Measurements from ENCODE around the gene DAZAP1.

The DAZAP1 gene

DNA sequence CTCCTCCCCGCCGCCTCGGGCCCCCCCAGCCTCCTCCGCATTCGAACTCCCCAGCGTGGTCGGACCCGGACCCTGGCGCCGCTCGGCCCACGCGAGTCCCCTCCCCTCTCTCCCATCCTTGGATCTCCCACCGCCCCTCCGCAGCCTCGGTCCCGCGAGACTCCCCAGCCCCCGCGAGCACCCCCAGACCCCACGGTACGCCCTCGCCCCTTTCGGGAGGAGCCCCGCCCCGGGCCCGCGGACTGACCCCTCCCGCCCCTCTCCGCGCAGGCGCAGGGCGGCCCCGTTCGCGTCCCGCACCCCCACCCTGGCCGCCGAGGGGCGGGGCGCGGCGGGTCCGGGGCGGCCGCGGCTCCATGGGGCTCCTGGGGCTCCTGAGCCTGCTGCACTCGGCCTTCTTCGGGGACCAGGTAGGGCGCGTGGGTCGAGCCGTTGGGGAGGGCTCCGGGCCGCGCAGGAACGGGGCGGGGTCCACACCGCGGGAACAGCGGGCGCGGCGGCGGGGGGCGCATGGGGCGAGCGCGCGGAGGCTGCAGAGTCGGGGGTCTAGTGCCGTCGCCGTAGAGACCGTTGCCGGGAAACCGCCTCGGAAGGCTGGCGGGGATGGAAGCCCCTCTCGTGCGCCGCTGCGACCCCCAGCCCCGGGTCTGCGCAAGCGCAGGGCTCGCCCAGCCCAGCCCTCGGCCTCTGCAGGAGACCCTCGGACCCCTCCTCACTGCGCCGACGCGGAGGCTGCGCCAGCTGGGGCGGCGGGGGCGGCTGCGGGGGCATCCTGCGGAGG is 38.7 kb downstream of the DAZAP1 start:
- DNase-seq: no peak

DNA sequence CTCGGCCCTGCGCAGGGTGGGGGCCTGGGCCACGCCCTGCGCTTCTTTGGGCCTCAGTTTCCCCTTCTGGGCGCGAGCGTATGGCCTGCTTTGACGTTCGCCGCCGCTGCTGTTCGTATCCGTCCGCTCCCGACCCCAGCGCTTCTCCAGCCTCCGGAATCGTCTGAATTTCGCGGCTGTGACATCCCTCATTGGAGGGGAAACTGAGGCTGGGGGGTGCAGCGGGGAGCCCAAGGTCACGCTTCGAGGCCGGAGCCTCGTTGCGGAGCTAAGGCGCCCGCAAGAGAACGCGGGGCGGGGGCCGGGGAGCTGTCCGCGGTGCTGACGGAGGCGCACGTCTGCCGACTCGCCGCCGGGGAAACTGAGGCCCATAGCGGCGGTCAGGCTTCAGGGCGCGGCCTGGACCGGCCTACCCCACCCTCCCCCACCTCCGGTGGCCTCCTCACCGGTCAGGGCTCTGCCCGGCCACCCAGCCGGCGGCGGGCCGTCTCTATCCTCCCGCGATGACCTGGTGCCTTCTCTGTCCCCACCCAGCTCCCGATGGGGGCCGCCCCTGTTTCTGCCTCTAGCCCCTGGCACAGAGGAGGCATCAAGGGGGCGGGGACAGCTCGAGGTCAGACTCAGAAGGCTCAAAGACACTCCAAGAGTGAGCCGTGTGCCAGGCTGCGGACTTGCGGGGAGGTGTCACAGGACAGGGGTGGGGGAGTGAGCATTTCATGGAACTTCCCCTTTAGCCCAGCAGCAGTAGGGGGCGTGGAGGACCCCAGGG is 39.5 kb downstream of the DAZAP1 start:
- no peak for DNase-seq

DNA sequence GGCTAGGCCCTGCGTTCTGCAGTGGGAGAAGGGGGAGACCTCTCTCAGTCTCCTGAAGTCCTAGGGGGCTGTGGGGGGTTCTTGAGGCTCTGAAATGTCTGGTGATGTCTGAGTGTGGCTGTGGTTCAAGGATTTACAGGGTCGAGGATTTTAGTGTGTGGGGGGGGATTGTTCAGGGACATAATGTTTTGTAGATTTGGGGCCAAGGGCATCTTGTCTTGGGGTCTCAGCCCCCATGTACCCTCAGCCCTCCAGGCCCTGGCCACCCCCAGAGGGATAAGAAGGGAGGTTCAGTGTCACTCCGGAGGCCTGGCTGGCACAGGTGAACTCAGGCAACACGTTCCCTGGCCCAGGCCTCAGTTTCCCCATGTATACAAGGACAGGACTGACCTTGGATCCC is 40.1 kb downstream of the DAZAP1 start:
- DNase-seq: no peak

DNA sequence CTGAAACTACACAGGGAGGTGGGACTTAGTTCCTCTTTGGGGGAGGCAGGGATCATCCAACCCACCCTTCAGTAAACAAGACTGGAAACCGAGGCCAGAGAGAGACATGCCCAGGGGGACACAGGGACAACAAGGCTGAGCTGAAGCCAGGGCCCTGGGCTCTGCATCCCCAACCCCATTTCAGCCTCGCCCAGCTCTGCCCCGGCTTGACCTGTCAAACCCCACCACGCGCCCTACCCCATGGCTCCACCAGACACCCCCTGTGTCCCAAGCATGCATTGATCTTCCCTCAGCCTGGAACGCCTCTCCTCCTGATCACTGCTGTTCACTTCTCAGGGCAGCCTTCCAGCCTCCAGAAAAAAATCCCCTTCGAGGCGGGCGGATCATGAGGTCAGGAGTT is 40.6 kb downstream of the DAZAP1 start:
- no peak for DNase-seq

DNA sequence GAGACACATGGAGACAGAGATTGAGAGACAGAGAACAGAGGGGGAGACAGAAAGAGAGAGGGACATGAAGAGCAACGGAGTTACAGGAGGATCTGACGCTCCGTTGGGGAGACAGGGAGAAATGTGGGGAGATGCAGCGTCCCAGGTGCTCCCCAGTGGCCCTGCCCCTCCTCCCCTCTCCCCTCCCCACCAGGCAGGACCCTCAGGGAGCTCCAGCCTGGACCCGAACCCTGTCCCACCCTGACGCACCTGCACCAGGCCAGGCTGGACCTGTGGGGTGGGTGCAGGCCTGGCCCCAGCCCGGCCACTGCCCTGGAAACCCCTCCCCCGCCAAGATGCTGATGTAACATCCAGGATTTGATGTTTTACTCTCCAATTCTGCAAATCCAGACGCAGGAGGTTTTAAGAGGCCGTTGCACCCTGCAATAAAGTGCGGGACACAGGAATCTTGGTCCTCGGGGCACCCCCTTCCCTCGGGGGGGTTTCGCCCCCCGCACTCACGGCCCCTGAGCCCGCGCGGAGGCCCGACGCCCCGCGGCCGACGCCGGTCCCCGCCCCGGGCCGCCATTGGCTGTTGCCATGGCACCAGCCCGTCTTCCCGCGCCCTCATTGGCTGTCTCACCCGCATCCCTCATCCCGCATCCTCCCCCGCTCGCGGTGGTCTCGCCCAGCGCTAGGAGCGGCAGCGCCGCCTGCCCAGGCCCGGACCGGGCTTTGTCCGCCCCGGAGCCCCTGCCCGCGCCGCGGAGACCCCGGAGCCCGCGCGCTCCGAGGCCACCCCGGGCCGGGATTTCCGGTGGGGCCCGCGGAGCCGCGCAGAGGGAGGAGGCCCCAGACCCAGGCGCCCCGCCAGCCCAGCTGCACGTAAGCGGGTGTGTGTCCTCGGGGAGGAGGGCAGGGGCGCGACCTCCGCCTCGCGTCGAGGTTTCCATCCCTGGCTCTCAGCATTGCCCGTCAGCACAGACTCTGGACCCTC is 42.4 kb downstream of the DAZAP1 start, which contains the start of gene APC2:
APC2 (plus strand) TSS at position 655 of the 976 bp plus-strand sequence. CDS start 2,881 bp downstream, outside the sequence.
- no peak for DNase-seq

DNA sequence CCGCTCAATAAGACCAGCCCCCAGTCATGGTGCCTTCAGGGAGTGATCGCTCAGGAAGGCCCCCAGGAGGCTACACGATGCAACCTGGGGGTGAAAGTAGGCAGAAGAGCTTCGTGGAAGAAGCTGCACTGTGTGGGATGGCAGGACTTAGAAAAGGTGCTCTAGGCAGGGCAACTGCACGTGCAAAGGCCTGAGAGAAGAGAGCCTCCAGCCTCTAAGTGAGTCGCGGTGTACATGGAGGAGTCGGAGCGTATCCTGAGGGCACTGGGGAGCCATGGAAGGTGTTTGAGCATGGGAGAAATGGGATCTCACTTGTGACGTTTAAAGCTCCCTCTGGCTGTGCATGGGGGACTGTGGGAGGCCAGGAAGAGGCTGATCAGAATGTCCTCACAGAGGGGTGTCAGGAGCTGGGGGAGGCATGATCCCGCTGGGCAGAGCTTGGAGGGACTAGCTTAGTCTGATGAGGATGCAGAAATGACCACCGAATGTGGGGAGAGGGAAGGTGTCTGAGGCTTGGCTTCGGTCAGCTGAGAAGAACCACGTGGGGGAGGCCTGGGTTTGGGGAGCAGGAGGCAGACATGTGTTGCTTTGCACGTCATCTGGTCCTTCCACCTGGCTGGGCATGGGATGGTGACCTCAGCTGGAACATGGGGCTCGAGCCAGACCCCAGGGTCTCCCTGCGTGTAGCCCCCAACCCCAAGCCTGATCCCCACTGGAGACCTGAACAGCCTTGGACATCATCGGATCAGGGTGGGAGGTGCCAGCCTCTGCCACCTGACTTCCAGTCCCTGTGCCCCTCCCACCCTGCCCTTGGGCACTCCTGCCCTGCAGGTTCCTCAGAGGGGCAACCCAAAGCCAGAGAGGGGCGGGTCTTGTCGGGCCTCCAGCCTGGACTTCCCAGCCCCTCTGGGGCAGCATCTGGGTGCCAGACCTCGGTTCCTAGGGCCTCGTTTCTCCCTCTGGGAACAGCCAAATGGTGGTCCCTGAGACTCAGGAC is 43.6 kb downstream of the DAZAP1 start:
- DNase-seq: no peak

DNA sequence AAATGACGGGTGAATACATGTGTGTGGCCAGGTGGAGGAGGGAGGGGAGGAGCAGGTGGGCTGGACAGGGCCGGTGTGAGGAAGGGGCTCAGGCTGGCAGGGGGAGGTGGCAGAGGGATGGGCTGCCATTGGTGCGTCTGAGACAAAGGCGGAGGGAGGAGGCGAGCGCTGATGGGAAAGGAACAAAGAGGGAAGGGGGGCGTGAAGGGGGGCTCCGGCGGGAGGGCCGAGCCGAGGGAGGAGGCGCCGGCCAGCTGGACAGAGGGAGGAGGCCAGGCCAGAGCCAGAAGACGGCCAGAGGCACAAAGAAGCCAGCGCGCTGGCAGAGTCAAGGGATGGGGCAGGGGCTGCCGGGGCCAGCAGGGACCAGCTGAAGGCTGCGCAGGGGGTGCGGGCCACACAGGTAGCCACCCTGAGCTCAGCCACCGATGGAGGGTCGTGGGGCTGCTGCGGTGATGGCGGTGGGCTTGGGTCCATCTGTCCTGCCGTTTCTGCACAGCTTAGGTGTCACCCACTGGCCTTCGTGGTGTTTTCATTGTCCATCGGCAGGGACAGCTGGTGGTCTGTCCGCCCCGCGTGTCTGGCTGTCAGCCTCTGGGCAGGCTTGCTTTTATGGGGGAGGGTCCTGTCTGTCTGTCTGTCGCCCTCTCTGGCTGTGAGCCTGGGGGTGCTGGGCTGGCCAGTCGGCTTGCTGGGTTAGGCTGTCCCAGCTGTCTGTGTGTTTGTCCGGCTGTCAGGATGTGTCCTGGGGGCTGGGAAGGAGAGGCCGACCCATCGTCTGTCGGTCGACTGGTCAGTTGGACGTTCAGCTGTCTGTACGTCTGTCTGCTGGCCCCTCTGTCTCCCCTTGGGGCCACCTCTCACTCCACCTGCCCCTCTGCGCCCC is 44.8 kb downstream of the DAZAP1 start:
- no peak for DNase-seq

DNA sequence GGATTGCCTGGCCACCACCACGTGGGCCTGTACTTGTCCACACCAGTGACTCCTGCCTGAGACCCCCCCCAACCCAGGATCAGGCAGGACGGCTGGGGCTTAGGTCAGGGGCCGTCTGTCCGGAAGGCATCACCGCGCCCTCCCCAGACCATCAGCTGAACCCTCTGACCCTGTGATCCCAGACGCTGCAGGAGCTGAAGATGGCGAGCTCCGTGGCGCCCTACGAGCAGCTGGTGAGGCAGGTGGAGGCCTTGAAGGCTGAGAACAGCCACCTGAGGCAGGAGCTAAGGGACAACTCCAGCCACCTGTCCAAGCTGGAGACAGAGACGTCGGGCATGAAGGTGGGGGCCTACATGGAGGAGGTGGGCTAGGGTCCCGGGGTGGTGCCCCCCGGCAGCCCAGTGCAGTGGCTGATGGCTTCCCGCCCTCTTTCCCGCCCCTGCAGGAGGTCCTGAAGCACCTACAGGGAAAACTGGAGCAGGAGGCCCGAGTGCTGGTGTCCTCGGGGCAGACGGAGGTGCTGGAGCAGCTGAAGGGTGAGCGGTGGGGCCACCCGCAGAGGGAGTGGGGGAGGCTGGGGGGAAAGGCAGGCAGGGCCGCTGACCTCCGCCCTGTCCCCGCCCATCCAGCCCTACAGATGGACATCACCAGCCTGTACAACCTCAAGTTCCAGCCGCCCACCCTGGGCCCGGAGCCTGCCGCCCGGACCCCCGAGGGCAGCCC is 45.6 kb downstream of the DAZAP1 start:
- no peak for DNase-seq

DNA sequence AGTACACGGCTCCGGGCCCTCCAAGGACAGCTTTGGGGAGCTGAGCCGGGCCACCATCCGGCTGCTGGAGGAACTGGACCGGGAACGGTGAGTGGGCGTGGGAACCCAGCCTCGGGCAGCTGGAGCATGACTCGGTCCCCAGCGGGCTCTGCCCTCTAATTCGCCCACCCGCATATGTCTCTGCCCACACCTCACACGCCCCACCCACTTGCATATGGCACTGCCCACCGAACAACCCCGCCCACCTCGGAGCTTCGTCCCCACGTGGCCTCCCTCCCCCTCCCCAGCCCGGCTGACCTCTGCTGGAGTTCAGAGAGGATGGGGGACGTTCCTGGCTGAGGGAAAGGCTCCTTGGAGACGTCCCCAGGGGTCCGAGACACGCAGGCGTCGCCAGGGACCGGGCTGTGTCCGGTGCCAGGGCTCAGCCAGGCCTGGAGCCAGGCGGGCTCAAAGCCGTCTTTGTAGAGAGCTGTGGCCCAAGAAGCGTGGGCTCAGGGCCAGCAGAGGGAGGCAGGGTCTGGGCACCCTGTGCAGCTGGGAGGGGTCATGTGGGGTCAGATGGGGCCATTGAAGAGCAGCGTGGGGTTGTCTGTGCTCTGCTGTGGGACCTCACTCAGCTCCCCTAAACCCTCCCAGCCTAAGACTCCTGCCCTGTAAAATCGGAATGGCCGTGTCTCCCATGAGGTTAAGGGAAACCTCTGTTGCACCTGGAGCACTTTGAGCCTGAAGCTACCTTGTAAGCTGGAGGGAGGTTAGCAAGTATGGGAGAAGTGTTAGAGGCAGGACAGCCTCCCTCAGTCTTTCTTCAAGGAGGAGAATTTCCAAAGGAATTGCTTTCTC is 46.4 kb downstream of the DAZAP1 start:
- no peak for DNase-seq

DNA sequence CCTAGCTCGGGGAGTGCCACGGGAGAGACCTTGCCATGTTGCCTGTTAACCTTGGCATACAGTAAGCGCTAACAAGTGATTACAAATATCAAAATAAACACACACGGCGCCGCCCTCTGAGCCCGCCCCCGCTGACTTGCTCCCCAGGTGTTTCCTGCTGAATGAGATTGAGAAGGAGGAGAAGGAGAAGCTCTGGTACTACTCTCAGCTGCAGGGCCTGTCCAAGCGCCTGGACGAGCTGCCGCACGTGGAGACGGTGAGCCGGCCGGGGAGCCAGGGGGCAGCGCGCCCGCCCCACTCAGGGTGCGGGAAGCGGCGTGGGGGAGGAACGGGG is 47.6 kb downstream of the DAZAP1 start:
- DNase-seq: no peak

DNA sequence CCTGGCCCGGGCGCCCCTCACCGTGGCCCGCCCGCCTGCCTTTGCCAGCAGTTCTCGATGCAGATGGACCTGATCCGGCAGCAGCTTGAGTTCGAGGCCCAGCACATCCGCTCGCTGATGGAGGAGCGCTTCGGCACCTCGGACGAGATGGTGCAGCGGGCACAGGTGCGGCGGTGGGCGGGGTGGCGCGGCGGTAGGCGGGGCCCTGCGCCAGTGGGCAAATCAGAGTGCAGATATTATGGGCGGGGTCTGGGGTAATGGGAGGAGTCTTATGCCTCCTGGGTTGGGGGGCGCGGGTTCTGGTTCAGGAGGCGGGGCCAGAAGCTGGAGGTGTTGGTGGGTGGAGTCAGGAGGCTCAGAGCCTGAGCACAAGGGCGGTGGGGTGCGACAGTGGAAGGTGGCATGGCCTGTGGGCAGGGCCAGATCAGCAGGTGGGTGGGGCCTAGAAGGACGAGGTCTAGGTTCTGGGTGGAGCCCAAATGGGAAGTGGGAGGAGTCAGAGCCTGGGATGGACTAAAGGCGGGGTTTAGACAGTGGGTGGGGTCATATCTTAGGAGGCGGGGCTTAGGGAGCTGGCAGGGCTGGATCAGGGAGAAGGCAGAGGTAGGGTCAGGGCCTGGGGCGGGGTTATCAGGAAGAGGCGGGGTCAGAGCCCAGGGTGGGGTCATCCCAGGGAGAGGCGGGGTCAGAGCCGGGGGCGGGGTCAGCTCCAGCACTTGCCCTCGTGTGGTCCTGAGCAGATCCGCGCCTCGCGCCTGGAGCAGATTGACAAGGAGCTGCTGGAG is 48.1 kb downstream of the DAZAP1 start:
- no peak for DNase-seq

DNA sequence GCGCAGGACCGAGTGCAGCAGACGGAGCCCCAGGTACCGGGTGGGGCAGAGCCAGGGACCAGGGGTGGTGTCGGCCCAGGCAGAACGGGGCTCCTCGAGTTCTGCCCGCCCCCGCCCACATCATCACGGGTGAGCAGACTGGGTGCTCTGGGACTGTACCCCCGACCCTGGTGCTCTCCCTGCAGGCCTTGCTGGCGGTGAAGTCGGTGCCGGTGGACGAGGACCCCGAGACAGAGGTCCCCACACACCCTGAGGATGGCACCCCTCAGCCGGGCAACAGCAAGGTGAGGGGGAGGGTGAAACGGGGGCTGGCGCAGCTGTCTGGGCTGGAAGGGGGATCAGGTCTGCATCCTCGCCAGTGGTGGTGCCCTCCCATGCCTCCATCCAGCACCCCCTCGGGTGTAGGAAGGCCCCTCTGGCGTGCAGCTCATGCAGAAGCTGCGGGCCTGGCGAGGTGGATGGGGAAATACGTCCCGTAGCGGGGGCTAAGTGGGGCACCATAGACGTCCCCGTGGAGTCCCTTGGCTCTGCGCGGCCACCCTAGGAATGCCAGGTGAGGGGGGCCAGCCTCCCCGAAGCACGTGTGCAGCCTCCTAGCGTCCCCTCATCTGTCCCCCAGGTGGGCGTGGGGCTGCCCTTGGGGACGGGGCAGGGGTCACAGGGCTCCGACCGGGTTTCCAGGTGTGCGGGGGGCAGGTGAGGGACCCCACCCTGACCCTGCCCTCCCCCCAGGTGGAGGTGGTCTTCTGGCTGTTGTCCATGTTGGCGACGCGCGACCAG is 48.9 kb downstream of the DAZAP1 start:
- DNase-seq: no peak

DNA sequence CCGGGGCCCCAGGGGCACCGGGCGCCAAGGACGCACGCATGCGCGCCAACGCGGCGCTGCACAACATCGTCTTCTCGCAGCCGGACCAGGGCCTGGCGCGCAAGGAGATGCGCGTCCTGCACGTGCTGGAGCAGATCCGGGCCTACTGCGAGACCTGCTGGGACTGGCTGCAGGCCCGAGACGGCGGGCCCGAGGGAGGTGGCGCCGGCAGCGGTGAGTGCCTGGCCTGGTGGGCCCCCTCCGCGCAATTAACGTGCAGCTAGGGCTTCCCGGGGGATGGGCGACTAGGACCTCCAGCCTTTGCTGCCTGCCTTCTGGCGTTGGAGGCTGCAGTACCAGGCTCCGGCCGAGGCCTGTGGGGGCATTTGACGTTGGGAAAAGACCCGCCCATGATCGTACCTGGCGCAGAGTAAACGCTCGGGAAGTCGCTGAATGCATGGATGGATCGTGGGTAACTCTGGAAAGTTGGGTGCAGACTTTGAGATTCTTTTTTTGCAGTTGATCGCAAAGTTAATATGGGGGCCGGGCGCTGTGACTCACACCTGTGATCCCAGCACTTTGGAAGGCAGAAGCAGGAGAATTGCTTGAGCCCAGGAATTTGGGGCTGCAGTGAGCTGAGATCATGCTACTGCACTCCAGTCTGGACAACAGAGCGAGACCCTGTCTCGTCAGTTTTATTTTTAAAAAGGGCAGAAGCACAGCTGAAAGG is 49.8 kb downstream of the DAZAP1 start:
- DNase-seq: no peak

DNA sequence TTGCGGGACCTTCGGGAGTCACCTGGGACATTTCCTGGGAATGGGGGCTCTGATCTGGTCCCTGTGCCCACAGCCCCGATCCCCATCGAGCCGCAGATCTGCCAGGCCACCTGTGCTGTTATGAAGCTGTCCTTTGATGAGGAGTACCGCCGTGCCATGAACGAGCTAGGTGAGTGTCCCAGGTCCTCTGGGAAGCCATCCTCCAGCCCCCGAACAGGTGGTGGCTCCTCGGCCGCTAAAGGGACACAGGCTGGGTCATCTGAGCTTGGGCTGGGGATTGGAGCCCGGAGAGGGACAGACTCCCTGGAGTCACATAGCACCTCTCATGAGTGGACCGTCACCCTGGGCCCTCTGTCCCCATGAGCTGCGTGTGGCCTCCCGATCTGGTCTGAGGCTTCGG is 50.5 kb downstream of the DAZAP1 start:
- DNase-seq: no peak

DNA sequence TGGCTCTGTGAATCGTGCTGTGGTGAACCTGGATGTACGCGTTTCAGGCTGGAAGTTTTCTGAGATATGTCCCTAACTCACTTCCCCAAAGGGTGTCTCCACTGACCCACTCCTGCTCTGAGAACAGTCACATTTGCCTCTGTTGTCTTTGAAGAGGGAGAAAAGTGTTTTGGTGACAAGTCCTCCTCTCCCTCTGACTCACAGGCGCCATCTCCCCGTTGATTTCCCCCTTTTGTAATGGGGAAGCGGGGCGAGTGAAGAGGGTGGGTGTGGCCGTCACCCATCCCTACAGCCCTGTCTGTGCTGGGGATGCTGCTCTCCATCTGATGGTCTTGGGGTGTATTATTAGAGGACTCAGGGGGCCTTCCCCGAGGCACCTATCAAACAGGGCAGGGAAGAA is 52.1 kb downstream of the DAZAP1 start:
- no peak for DNase-seq

DNA sequence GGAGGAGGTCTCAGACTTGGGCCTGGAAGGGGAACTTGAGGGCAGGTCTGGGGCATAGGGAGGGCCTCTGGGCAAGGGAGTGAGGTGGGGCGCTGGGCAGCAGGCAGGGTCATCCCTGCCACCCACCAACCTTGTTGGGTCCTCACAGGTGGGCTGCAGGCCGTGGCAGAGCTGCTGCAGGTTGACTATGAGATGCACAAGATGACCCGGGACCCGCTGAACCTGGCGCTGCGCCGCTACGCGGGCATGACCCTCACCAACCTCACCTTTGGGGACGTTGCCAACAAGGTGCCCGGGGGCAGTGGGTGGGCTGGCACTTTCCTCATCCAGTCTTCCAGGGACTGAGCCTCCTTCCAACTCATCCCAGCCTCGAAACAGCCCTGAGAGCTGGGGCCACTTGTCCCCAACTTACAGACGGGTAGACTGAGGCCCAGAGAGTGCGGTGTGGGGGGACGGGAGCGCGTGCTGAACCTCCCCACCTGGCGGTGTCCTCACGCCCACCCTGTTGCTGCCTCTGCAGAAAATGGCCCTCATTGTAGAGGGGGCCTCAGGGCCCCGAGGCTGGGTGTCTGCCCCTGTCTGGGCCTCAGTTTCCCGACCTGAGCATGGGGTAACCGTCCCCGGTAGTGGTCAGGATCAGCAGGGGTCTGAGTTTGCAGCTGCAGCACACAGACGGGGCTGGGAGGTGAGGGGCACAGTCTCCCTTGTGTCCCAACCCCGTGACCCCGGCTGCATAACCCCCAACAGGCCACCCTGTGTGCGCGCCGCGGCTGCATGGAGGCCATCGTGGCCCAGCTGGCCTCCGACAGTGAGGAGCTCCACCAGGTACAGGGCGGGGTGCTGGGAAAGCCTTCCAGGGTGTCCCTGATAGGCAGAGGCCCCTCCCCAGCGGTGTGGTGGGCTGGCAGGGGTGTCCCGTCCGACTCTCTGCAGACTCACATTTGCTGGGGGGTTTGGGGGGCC is 52.9 kb downstream of the DAZAP1 start:
- DNase-seq: no peak

All from activated T-cell treated with anti-CD3 and anti-CD28 coated beads for 4 hours (primary cell).